ENCODE data around the gene SPATA7.
"Not testable (repeated sequence)": the region's sequence is repeated elsewhere in the genome, so short reads cannot be mapped to it uniquely, and the experiment has no call there.

Gene SPATA7, protein sequence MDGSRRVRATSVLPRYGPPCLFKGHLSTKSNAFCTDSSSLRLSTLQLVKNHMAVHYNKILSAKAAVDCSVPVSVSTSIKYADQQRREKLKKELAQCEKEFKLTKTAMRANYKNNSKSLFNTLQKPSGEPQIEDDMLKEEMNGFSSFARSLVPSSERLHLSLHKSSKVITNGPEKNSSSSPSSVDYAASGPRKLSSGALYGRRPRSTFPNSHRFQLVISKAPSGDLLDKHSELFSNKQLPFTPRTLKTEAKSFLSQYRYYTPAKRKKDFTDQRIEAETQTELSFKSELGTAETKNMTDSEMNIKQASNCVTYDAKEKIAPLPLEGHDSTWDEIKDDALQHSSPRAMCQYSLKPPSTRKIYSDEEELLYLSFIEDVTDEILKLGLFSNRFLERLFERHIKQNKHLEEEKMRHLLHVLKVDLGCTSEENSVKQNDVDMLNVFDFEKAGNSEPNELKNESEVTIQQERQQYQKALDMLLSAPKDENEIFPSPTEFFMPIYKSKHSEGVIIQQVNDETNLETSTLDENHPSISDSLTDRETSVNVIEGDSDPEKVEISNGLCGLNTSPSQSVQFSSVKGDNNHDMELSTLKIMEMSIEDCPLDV

DNA sequence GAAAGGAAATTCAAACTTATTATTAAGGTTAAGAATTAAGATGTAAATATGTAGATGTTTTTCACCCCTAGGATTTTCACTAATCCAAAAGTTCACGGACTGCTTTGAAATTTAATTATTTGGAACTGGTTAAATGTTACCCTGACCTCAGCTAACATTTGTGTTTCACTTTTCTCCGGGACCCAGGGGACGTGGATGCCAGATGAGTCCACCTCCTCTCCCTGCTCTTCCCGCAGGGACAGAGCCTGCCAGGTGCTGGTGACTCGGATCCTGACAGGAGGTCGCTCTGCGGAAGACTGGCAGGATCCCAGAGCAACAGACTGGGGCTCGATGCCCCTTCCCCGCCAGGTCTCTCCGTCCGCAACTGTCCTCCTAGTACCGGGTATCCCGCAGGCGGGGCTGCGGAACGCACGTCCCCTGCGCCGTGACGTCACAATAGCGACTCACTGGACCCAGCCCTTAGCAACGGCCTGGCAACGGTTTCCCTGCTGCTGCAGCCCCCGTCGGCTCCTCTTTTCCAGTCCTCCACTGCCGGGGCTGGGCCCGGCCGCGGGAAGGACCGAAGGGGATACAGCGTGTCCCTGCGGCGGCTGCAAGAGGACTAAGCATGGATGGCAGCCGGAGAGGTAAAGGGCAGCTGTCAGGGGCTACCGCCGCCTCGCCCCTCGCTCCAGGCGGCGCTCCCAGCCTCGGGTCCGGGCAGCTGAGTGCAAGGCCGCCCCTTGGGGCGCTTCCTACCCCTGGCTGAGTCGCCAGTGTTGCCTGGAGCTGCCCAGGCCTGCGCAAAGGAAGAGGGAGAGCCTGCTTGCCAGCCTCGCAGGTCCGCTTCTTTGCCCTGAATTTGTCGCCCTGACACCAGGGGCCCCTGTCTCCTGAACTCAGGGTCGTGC lies at the start of gene SPATA7:
TSS of gene SPATA7 (plus strand) at position 446 of the 890 bp plus-strand sequence. CDS start at position 608, 162 bp downstream.
- DNase-seq: peak; percentile 57 to 97 (median 90)

DNA sequence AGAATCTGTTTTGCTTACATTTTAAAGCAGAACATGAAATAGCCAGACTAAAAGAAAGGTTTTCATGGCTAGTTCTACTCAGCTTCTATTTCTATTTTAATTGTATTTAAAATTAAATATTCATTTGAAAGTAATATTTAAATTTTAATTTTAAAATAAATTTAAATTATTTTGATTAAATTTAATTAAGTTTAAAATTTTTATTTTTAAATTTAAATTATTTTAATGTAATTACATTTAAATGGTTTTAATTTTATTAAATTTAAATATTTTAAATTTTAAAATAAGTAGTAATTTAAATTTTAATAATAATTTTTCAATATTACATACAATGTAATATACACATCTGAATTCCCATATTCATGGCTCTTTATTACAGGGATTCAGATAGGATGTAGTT lies 45.1 kb upstream of the SPATA7 start:
- no peak for DNase-seq

DNA sequence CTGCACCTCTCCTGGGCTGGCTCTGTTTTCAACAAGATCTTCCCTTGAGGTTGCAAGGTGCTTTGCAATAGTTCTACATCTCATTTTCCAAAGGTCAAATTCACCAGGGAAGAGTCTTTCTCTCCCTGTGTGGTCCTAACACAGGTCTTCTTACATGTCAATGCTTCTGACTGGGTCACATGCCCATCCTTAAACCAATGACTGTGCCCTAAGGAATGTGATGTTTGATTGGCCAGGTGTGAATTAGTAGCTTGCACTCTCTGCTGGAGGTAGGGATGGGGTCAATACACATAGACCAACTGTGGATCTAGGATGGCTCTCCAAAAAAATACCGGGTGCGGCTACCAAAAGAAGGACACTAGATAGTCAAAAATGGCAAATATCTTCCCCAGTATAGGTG lies 42.5 kb upstream of the SPATA7 start:
- no peak for DNase-seq

- no peak for DNase-seq
Observed at GRCh38 chr14:88346048-88346639, 39.3 kb upstream of the SPATA7 start.

GRCh38 chr14:88348546-88348945 lies 36.9 kb upstream of the SPATA7 start:
- no peak for DNase-seq

DNA sequence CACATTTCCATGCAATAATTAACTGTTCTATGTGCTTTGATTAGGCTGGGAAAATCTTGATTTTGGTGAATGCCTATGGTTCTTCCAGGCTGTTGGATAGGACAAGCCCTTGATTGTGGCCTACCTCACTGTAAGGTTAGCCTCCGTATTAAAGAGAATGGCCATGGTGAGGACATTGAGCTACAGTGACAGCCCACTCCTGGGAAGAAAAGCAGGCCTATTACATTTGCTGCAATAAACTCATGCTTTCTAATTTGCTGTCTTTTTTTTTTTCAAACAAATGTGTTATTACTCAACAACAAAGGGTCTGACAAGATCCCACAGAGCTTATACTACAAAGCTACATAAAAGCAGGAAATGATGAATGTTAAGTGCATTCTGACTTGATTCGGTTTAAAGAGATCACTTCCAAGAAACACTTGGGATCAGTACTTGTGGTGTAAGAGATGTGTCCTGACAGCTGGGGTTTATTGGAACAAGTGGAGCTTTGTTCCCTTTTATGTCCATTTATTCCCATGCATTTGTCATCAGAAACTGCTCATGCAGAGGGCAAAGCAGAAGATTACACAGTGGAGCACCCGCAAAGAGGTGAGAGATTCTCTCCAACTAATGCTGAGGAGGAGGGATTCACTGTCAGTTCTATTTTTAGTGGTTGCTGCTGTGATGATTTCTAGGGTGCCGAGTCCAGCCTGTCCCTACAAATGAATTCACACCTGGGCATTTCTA lies 33.3 kb upstream of the SPATA7 start:
- peak in 20 of 56 donors; percentile 1 to 53 (median 14) for DNase-seq

- peak in 1 of 56 donors; percentile 53 for DNase-seq
Observed at GRCh38 chr14:88352698-88353097, 32.8 kb upstream of the SPATA7 start.

- DNase-seq: no peak
Observed at GRCh38 chr14:88354358-88354757, 31.1 kb upstream of the SPATA7 start.

DNA sequence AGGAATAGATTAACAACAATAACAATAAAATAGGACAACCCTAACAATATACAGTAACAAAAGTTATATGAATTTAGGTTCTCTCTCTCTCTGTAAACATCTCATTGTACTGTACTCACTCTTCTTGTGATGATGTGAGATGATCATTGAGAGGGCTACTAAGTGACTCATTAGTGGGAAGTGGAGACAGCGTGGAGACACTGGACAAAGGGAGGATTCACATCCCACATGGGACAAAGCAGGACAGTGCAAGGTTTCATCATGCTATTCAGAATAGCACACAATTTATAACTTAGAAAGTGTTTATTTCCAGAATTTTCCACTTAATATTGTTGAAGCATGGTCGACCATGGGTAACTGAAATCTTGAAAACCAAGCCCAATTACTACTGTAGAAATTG lies 26.0 kb upstream of the SPATA7 start:
- peak in 22 of 56 donors; percentile 8 to 57 (median 17) for DNase-seq

DNA sequence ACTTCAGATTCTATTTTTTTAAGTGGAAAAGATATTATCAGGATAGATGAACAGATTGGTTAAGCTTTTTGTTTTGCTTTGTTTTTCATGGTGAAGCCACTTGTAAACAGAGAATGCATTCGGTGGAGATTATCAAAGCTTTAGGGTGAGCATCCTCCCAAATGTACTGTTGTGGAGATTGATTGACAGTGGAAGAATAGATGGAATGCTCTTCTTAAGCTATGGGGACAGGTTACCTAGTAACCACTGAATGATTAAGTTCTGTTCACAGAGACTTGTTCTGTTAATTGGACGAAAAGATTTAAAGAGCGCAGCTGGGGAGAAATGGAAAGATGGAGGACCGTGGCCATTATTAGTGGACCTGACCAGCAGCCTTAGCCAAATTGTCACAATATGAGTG lies 21.8 kb upstream of the SPATA7 start:
- DNase-seq: no peak

DNA sequence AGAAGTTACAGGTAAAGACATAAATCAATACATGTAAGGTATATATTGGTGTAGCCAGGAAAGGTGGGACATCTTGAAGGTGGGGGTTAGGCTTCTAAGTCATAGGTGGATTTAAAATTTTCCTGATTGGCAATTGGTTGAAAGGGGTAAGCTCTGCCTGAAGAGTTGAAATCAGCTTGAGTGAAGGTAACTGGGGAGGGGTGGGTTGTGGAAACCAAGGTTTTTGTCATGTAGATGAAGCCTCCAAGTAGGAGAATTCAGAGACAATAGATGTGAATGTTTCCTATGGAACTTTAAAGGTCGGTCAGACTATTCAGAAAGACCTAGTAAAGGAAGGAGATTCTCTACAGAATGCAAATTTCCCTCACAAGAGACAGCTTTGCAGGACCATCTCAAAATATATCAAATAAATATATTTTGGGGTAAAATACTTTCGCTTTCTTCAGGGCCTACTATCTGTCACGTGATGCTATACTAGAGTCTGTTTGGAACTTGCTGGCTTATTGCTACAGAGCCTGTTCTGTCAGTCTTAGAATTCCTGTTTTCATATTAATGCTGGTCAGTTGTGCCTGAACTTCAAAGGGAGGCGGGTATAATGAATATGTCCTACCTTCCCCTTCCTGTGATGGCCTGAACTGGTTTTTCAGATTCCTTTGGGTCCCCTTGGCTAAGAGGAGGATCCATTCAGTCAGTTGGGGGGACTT lies 20.6 kb upstream of the SPATA7 start:
- no peak for DNase-seq

DNA sequence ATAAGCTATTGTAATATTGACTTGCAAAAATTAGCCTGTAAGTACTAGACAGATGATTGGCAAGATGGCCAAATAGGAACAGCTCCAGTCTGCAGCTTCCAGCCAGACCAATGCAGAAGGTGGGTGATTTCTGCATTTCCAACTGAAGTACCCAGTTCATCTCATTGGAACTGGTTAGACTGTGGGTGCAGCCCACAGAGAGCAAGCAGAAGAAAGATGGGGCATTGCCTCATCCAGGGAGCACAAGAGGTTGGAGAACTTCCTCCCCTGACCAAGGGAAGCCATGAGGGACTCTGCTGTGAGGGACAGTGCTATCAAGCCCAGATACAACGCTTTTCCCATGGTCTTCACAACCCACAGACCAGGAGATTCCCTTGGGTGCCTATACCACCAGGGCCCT lies 16.0 kb upstream of the SPATA7 start:
- DNase-seq: no peak

GRCh38 chr14:88379706-88380343 lies 5.6 kb upstream of the SPATA7 start:
- peak in 6 of 56 donors; percentile 2 to 15 (median 2) for DNase-seq

GRCh38 chr14:88380405-88380804 lies 5.1 kb upstream of the SPATA7 start:
- DNase-seq: peak in 2 of 56 donors; percentile 19 to 20

DNA sequence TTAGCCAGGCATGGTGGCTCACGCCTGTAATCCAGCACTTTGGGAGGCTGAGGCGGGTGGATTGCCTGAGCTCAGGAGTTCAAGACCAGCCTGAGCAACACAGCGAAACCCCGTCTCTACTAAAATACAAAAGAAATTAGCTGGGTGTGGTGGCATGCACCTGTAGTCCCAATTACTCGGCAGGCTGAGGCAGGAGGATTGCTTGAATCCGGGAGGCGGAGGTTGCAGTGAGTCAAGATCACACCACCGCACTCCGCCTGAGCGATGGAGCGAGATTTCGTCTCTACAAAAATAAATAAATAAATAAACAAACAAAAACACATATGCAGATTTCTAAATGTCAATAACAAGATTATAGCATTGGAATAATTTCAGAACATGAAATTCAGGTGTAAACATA lies 3.8 kb upstream of the SPATA7 start:
- not testable (repeated sequence) for DNase-seq

DNA sequence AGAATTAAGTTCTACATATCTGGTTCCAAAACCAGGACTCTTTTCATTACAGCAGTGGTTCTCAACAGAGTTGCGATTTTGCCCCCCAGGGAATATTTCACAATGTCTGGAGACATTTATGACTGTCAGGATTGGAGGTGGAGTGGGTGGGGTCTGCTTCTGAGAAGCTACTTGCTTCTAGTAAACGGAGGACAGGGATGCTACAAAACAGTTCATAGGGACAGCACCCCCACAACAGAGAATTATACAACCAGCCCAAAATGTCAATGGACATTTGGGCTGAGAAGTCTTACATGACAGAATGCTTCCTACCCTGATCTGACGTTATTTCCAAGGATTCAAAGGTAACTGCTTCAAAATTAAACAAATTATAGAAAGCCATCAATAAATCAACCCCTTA lies 739 bp upstream of the SPATA7 start:
- no peak for DNase-seq

- DNase-seq: no peak
Observed at GRCh38 chr14:88386256-88386794, 868 bp downstream of the SPATA7 start.

- DNase-seq: no peak
Observed at GRCh38 chr14:88388741-88389282, 3.4 kb downstream of the SPATA7 start.

DNA sequence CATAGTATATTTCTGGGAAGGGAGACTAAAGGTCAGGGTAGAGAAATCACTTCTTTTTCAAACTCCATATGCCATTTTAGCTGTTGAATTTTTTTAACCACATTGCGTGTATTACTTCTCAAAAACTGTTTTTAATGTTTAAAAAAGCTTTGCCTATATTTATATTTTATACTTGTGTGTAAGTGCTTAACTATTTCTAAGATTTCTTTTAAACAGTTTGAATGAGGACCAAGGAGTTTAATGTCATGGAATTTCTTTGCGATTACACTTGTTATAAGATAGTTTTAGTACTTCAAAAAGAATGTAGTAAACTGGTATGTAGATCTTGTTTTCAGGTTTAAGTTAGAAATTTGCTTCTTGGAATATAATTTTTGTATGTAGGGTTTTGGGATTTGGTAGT lies 7.2 kb downstream of the SPATA7 start:
- no peak for DNase-seq
